Psoas muscle (tissue), 8 donors: ENCODE data around the gene HDAC2. TPM values are rescaled to one million over a fixed set of nuclear protein-coding genes. Genes with fewer than 3 reads are reported as not detected.

Experiments
- ATAC-seq, 4 donors: fragments of 200-7000 bp; cut with Tn5 transposase; one replicate each; pipeline ENCODE4 v1.9.1; 2020; ENCODE audit warnings: moderate library complexity in 3 of 4, mild to moderate bottlenecking in 2 of 4
- DNase-seq, 2 donors: peaks; one replicate each; pipeline ENCODE4 v3.0.0-alpha.2; 2020
- H3K27ac ChIP-seq: fragments of 200-600 bp; one replicate; pipeline ENCODE4 v1.8.0; 2022
- H3K27me3 ChIP-seq, 3 donors: fragments of 200-600 bp in 1 of 3; one replicate each; pipeline versions ENCODE4 v1.6.1 to v1.8.0; 2013 to 2022; ENCODE audit warnings: low read length in 2 of 3, mild to moderate bottlenecking in 2 of 3, moderate library complexity in 1 of 3; ENCODE audit not compliant: insufficient read depth in 3 of 3
- H3K36me3 ChIP-seq, 2 donors: fragments of 200-600 bp in 1 of 2; one replicate each; pipeline versions ENCODE4 v1.6.1 to v1.8.0; 2013 to 2022; ENCODE audit warnings: low read depth in 1 of 2, mild to moderate bottlenecking in 1 of 2, moderate library complexity in 1 of 2; ENCODE audit not compliant: insufficient read depth in 1 of 2
- H3K4me1 ChIP-seq: fragments of 200-600 bp; one replicate; pipeline ENCODE4 v1.8.0; 2022
- H3K4me3 ChIP-seq: fragments of 200-600 bp; one replicate; pipeline ENCODE4 v1.8.0; 2022; ENCODE audit warnings: mild to moderate bottlenecking
- H3K9me3 ChIP-seq: fragments of 200-600 bp; one replicate; pipeline ENCODE4 v1.8.0; 2022
- WGBS, 3 donors: extraction: QIAGEN DNeasy Blood & Tissue Kit; methylation state at CpG; one replicate each; pipeline versions ENCODE4 v1.1.6 to v1.1.7; 2013; 5-methylcytosine and 5-hydroxymethylcytosine counted together
- intact Hi-C, 2 donors: fragments of 100-400 bp; cut with DNase I; formaldehyde crosslinking; loops; one replicate each; pipeline versions ENCODE4 v1.11.0 to v1.14.2; 2022
- polyA plus RNA-seq, 3 donors: library from polyadenylated mRNA; stranded (reverse); fragments of 200-250 nt; gene quantifications; one replicate each; pipeline ENCODE4 v1.2.3, GENCODE V29; 2013
- total RNA-seq, 4 donors: library from RNA; stranded (reverse); fragmentation: NEBNext Ultra II Directional in 2 of 4; extraction: Animal tissue kit (Norgen Biotek cat#: 25700) in 2 of 4; gene quantifications; one replicate each; pipeline versions ENCODE4 v1.2.1 to v1.2.4, GENCODE V29; 2021 to 2023
- TF ChIP-seq, protein P1 (sequence below): fragments of 200-600 bp; IDR thresholded peaks from one replicate; pipeline ENCODE4 v1.8.0; 2022; ENCODE audit warnings: antibody characterized with exemption
- donor health status: healthy with polysubstance abuse.
- donor health status: DM: no; HTN: no; CAD: no; lungs with moderate emphysema.
- donor health status: Bipolar disorder and iron deficiency.
- donor health status: healthy.
- donor health status: DM: yes; HTN: yes; CAD: no.
- donor health status: DM: no; HTN: no; CAD: no.
- donor health status: DM: no; HTN: no; CAD: no.
- donor health status: DM: yes; HTN: yes; CAD: no.

HDAC2 gene
- total and polyA plus RNA-seq, 7 donors: 39.6 to 74.1 (median 53.3) TPM

DNA sequence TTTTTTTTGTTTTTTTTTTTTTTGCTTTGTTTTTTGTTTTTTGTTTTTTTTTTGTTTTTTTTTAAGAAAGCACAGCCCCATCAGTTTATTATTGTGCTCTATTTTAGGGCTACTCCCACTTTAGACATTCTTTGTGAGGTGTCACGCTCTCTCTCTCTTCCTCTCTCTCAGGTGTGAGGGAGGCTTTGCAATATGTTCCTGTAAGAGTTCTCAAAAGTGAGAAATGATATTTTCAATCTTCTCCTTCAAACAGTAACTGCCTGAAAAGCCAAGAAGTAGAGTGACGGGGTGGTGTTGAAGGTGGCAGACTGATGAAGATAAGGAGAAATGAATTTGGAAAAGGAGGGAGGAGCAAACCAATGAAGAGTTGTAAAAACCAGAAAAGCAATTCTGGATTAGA is 28.3 kb upstream of the HDAC2 start:
- intact Hi-C loops: loop anchor here in 1 of 2 donors (5.0 to 10.0 kb wide), 2 partner anchors 106 to 303 kb away; no protein-coding TSS in a partner anchor
- WGBS, 3 donors: 94 to 100% (median 98%) methylated on average over 2 of the region's 2 CpGs
- TF ChIP-seq, protein P1, sequence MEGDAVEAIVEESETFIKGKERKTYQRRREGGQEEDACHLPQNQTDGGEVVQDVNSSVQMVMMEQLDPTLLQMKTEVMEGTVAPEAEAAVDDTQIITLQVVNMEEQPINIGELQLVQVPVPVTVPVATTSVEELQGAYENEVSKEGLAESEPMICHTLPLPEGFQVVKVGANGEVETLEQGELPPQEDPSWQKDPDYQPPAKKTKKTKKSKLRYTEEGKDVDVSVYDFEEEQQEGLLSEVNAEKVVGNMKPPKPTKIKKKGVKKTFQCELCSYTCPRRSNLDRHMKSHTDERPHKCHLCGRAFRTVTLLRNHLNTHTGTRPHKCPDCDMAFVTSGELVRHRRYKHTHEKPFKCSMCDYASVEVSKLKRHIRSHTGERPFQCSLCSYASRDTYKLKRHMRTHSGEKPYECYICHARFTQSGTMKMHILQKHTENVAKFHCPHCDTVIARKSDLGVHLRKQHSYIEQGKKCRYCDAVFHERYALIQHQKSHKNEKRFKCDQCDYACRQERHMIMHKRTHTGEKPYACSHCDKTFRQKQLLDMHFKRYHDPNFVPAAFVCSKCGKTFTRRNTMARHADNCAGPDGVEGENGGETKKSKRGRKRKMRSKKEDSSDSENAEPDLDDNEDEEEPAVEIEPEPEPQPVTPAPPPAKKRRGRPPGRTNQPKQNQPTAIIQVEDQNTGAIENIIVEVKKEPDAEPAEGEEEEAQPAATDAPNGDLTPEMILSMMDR: no peak

DNA sequence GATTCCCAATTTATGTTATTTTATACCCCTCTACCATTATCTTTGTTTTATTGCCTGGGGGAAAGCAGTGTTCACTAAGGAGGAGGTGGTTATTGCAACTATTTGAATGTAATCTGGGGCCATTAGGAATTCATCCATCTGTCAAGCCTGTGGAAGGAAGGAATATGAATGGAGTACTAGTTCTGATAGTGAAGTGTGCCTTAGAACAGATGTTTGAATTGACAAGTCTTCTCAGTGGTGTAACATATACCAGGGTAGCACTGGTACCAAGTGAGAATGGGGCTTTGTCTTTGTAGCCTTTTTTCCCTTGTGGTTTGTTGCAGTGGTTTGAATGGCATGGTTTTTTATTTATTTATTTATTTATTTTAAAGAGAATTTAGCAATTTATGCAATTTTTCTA is 27.9 kb upstream of the HDAC2 start:
- ATAC-seq (no peak), DNase-seq (no peak)
- H3K4me3 ChIP-seq: no peak overlapping the region
- no peaks in the 10 kb centered on the region for H3K27me3 ChIP-seq
- H3K9me3 ChIP-seq: no peaks in the 10 kb centered on the region
- H3K27ac ChIP-seq: no peak overlapping the region
- intact Hi-C loops: loop anchor here in 1 of 2 donors (5.0 to 10.0 kb wide), 2 partner anchors 106 to 303 kb away; no protein-coding TSS in a partner anchor
- peaks cover 25% of the 10 kb centered on the region for H3K4me1 ChIP-seq
- no peaks in the 10 kb centered on the region for H3K36me3 ChIP-seq
- TF ChIP-seq, protein P1: no peak

More for the DNA sequence above, 28.3 kb upstream of the HDAC2 start:
- Histone ChIP-seq H3K9me3 (no peaks in the 10 kb centered on the region), H3K36me3 (no peaks in the 10 kb centered on the region), H3K27me3 (no peaks in the 10 kb centered on the region), H3K27ac (no peak overlapping the region), H3K4me1 (peaks cover 25% of the 10 kb centered on the region), H3K4me3 (no peak overlapping the region)
- ATAC-seq (no peak), DNase-seq (no peak)

DNA sequence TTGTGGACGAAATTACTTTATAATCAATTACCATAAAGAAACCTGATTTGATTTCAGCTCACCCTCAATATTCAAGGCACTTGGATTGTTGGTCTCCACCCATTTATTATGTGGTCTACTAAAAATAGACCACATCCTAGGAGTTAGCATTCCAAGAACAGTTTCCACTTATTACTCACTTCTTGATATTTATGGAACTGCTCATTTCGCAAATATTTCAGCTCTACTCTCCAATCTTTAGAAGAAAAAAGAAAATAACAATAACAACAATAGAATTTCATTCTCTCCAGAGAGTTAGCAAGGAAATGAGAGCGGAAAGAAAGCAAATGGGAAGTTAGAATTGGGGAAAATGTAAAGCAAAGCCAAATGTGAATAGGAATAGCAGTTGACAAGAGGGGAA is 26.2 kb upstream of the HDAC2 start:
- peak overlapping the region; percentile 20 for H3K27ac ChIP-seq
- WGBS, 3 donors: 28 to 39% (median 32%) methylated on average over 3 of the region's 3 CpGs

DNA sequence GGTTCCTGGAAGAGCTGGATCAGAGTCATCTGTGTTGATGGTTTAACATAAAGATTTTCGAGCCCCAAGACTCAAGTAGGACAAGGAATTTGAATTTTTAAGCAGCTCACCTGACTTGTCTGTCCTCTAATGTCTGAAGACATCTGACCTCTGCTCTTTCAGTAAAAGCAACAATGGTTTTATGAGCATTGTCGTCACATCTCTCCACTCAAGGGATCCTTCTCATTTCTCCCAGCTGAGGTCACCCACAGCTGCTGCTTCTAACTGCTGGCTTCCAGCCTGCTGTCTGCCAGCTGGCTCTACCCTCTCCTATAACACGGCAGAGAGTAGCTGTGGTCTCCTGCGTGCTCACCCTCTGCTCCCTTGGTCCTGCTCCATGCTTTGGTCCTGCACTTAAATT is 24.7 kb upstream of the HDAC2 start:
- Histone ChIP-seq H3K4me3 (no peak overlapping the region), H3K9me3 (no peaks in the 10 kb centered on the region), H3K27me3 (no peaks in the 10 kb centered on the region), H3K27ac (peak overlapping the region; percentile 34), H3K36me3 (no peaks in the 10 kb centered on the region), H3K4me1 (peaks cover 25% of the 10 kb centered on the region)
- ATAC-seq (peak; percentile 93 to 96 (median 95)), DNase-seq (peak; percentile 61 to 67)
- TF ChIP-seq, protein P1: no peak
- WGBS, 3 donors: 7 to 10% (median 7%) methylated on average over 4 of the region's 4 CpGs
- intact Hi-C loops: loop anchor here in 1 of 2 donors (5.0 to 10.0 kb wide), 2 partner anchors 109 to 307 kb away; no protein-coding TSS in a partner anchor

More for the DNA sequence above, 26.2 kb upstream of the HDAC2 start:
- ATAC-seq (peak in 3 of 4 donors; percentile 49 to 73 (median 66)), DNase-seq (no peak)
- Histone ChIP-seq H3K4me3 (no peak overlapping the region), H3K9me3 (no peaks in the 10 kb centered on the region), H3K27me3 (no peaks in the 10 kb centered on the region), H3K36me3 (no peaks in the 10 kb centered on the region), H3K4me1 (peaks cover 25% of the 10 kb centered on the region)
- TF ChIP-seq, protein P1: no peak
- intact Hi-C loops: loop anchor here in 1 of 2 donors (5.0 to 10.0 kb wide), 2 partner anchors 108 to 305 kb away; no protein-coding TSS in a partner anchor

DNA sequence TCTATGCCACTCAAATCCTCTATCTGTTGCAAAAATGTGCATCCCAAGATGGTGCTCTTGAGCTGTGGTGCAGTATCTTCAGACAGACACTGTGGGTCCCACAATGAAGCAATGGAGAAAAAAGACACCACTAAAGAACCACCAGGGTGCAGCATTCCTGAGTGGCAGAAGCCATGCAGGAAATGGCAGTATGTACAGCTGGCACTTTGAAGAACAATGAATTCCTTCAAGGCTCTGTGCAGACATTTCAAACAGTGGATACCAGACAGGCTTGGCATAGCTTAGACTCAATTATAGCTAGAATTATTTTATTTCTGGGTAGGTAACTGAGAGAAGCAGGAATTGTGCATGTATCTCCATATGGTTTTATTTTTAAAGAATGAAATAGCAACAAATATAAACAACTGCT is 24.0 kb upstream of the HDAC2 start:
- intact Hi-C loops: loop anchor here in 1 of 2 donors (5.0 to 10.0 kb wide), 2 partner anchors 110 to 307 kb away; no protein-coding TSS in a partner anchor
- H3K4me1 ChIP-seq: peaks cover 25% of the 10 kb centered on the region
- no peak overlapping the region for H3K4me3 ChIP-seq
- H3K36me3 ChIP-seq: no peaks in the 10 kb centered on the region
- H3K27me3 ChIP-seq: no peaks in the 10 kb centered on the region
- peak overlapping the region; percentile 34 for H3K27ac ChIP-seq
- no peaks in the 10 kb centered on the region for H3K9me3 ChIP-seq
- no peak for DNase-seq
- TF ChIP-seq, protein P1: peak; percentile 41
- peak; percentile 70 to 88 (median 82) for ATAC-seq
